B cell (primary cell): ENCODE results near the gene PTGES2. TPM values are rescaled to one million over a fixed set of nuclear protein-coding genes. Genes with fewer than 3 reads are reported as not detected.
A peak's percentile ranks its signal among the peaks of the same experiment; 100 is the strongest.

ENCODE experiments used
- ATAC-seq: fragments of 200-7000 bp; cut with Tn5 transposase; one replicate; pipeline ENCODE4 v1.10.0; 2021; ENCODE audit warnings: low read depth, mild to moderate bottlenecking, moderate number of reproducible peaks, moderate library complexity
- CTCF ChIA-PET: fragments of 350-600 bp; sonication (Branson Sonifier 250); formaldehyde crosslinking; loops from one replicate; lab custom pipeline; 2021; ENCODE audit warnings: antibody characterized with exemption, inconsistent platforms; lab: Charles Lee
- POLR2A ChIA-PET: fragments of 350-600 bp; sonication (Branson Sonifier 250); formaldehyde crosslinking; loops from one replicate; lab custom pipeline; 2021; ENCODE audit warnings: antibody characterized with exemption; lab: Charles Lee
- DNase-seq: peaks from one replicate; pipeline ENCODE4 v3.0.0; 2013
- H2AFZ ChIP-seq: 2 replicates; pipeline ENCODE4 v1.6.1; 2012; ENCODE audit warnings: mild to moderate bottlenecking, low read depth, low read length; ENCODE audit not compliant: insufficient read depth, poor library complexity, severe bottlenecking
- H3K27ac ChIP-seq, 2 donors: 1 replicate in 1 of 2; 2 replicates in 1 of 2; pipeline ENCODE4 v1.5.1; 2012 to 2013; ENCODE audit warnings: low read length in 2 of 2, mild to moderate bottlenecking in 2 of 2, moderate library complexity in 1 of 2
- H3K27me3 ChIP-seq, 4 experiments: fragments of 200-600 bp in 1 of 4; sonication (generic) in 1 of 4; replicated peaks in 1 of 4; 1 replicate in 2 of 4; 2 replicates in 2 of 4; pipeline versions ENCODE4 v1.6.1 to v1.7.0; 2013 to 2016; ENCODE audit warnings: low read length in 3 of 4, mild to moderate bottlenecking in 2 of 4, mixed read lengths in 1 of 4, moderate library complexity in 1 of 4; ENCODE audit not compliant: insufficient read depth in 4 of 4, control insufficient read depth in 3 of 4; ENCODE audit errors: control extremely low read depth in 1 of 4
- H3K36me3 ChIP-seq, 2 experiments: replicated peaks in 1 of 2; 1 replicate in 1 of 2; 2 replicates in 1 of 2; pipeline versions ENCODE4 v1.6.1 to v1.7.1; 2013; ENCODE audit warnings: low read length in 1 of 2; ENCODE audit not compliant: insufficient read depth in 2 of 2, control insufficient read depth in 1 of 2; ENCODE audit errors: control extremely low read depth in 1 of 2, extremely low read depth in 1 of 2
- H3K4me1 ChIP-seq, 2 donors: fragments of 200-600 bp in 1 of 2; sonication (generic) in 1 of 2; 1 replicate in 1 of 2; 2 replicates in 1 of 2; pipeline versions ENCODE4 v1.5.1 to v1.6.1; 2013 to 2017; ENCODE audit warnings: low read length in 2 of 2; ENCODE audit not compliant: control insufficient read depth in 2 of 2, insufficient read depth in 2 of 2
- H3K4me2 ChIP-seq: replicated peaks from 2 replicates; pipeline ENCODE3; 2012; ENCODE audit warnings: mild to moderate bottlenecking, low read depth, low read length; ENCODE audit not compliant: poor library complexity, severe bottlenecking
- H3K4me3 ChIP-seq, 5 experiments: fragments of 200-600 bp in 1 of 5; sonication (generic) in 1 of 5; 1 replicate in 3 of 5; 2 replicates in 2 of 5; pipeline versions ENCODE4 v1.5.1 to v1.7.0; 2011 to 2016; ENCODE audit warnings: low read length in 4 of 5, mild to moderate bottlenecking in 4 of 5, low read depth in 2 of 5, control low read depth in 1 of 5, moderate library complexity in 1 of 5; ENCODE audit not compliant: insufficient read depth in 1 of 5; ENCODE audit errors: control extremely low read depth in 1 of 5, extremely low read depth in 1 of 5
- H3K79me2 ChIP-seq: fragments of 200-600 bp; sonication (generic); one replicate; pipeline ENCODE4 v1.6.0; 2016; ENCODE audit warnings: low read length; ENCODE audit not compliant: control insufficient read depth, insufficient read depth
- H3K9ac ChIP-seq: fragments of 200-600 bp; sonication (generic); 2 replicates; pipeline ENCODE4 v1.6.1; 2017; ENCODE audit warnings: mild to moderate bottlenecking, low read length, moderate library complexity
- H3K9me3 ChIP-seq, 3 donors: one replicate each; pipeline versions ENCODE4 v1.6.1 to v1.7.1; 2013; ENCODE audit warnings: low read length in 2 of 3; ENCODE audit not compliant: control insufficient read depth in 2 of 3, insufficient read depth in 1 of 3; ENCODE audit errors: control extremely low read depth in 1 of 3
- H4K20me1 ChIP-seq: 2 replicates; pipeline ENCODE4 v1.6.0; 2012; ENCODE audit warnings: mild to moderate bottlenecking, low read length; ENCODE audit not compliant: insufficient read depth, control insufficient read depth, poor library complexity, severe bottlenecking
- H3K27ac Mint-ChIP-seq: one replicate; pipeline ENCODE4 v1.8.0; 2021; ENCODE audit warnings: mixed read lengths
- H3K27me3 Mint-ChIP-seq: one replicate; pipeline ENCODE4 v1.8.0; 2021; ENCODE audit warnings: mixed read lengths
- H3K4me1 Mint-ChIP-seq: one replicate; pipeline ENCODE4 v1.8.0; 2021; ENCODE audit warnings: mixed read lengths
- H3K4me3 Mint-ChIP-seq: one replicate; pipeline ENCODE4 v1.8.0; 2021; ENCODE audit warnings: mixed read lengths
- H3K9me3 Mint-ChIP-seq: one replicate; pipeline ENCODE4 v1.8.0; 2022; ENCODE audit warnings: mixed read lengths; ENCODE audit not compliant: insufficient read depth
- EZH2 ChIP-seq: IDR thresholded peaks from 2 replicates; pipeline ENCODE4 v1.6.1; 2012; ENCODE audit warnings: borderline replicate concordance, low read depth, mild to moderate bottlenecking, moderate library complexity, low read length; ENCODE audit not compliant: insufficient read depth, poor library complexity, severe bottlenecking
- WGBS: methylation state at CpG from one replicate; pipeline ENCODE4 v1.1.5; 2013; ENCODE audit warnings: missing lambda C conversion rate; ENCODE audit not compliant: insufficient coverage; 5-methylcytosine and 5-hydroxymethylcytosine counted together
- intact Hi-C: fragments of 100-400 bp; cut with micrococcal nuclease; formaldehyde crosslinking; loops from one replicate; pipeline ENCODE4 v1.10.0; 2022
- polyA plus RNA-seq: library from polyadenylated mRNA; depleted of rRNA; stranded (reverse); fragments of >200 nt; gene quantifications from 2 replicates; pipeline ENCODE4 v1.2.3, GENCODE V29; 2012
- total RNA-seq, 2 donors: library from RNA; stranded (reverse); fragments of 120-200 nt in 1 of 2; gene quantifications; 1 replicate in 1 of 2; 2 replicates in 1 of 2; pipeline versions ENCODE4 v1.2.3 to v1.2.4, GENCODE V29; 2013 to 2022
- TF ChIP-seq, protein P1 (sequence below): fragments of 200-600 bp; IDR thresholded peaks from one replicate; pipeline ENCODE4 v1.8.0; 2022; ENCODE audit warnings: antibody characterized with exemption, mild to moderate bottlenecking

The PTGES2 gene
- total and polyA plus RNA-seq, 2 donors (not counting 1 experiment from before 2014, with no cell fraction given): 77.8 to 113 TPM

DNA sequence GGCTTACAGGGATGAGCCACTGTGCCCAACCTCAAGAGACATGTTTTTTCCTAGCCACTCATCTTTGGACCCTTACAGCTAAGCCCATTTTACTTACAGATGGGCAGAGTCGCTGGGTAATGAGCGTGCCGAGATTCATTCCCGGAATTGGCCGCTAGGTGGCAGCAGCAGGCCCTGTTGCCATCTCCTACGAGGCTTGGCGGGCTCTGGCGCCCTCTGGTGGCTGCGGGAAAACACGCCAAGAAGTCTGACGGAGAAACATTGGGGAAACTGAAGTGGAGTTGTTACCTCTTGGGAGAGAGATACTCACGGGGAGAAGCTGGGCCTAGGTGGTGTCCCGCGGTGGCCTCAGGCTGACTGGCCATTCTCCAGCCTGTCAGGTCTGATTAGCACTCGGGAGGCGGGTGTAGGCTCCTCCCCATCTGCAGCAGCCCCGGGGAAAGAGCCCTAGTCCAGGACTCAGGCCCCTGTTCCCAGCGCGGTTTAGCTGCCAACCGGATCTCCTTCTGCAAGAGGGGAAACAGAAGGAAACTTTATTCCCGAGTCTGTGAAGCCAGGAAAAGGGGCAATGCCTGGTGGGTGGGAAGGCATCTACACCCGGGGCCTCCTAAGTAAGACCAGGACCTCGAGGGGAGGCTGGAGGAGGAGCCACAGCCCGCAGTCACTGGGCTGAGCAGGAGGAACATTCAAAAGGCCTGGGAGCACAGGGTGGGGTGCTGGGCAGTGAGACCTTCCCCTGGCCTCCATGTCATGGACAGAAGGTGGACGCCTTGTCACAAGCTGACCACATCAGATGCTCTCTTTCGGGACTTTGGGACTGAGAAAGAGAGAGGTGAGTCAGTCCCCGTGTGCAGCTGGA lies 9.7 kb downstream of the PTGES2 start:
- Mint-ChIP-seq H3K4me3 (no peak overlapping the region), H3K27ac (peak overlapping the region; percentile 78), H3K4me1 (peaks cover 38% of the 10 kb centered on the region), H3K27me3 (no peaks in the 10 kb centered on the region), H3K9me3 (no peaks in the 10 kb centered on the region)
- no peak for TF ChIP-seq EZH2
- TF ChIP-seq, protein P1, sequence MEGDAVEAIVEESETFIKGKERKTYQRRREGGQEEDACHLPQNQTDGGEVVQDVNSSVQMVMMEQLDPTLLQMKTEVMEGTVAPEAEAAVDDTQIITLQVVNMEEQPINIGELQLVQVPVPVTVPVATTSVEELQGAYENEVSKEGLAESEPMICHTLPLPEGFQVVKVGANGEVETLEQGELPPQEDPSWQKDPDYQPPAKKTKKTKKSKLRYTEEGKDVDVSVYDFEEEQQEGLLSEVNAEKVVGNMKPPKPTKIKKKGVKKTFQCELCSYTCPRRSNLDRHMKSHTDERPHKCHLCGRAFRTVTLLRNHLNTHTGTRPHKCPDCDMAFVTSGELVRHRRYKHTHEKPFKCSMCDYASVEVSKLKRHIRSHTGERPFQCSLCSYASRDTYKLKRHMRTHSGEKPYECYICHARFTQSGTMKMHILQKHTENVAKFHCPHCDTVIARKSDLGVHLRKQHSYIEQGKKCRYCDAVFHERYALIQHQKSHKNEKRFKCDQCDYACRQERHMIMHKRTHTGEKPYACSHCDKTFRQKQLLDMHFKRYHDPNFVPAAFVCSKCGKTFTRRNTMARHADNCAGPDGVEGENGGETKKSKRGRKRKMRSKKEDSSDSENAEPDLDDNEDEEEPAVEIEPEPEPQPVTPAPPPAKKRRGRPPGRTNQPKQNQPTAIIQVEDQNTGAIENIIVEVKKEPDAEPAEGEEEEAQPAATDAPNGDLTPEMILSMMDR: peak; percentile 100
- no peak overlapping the region for H3K4me3 ChIP-seq
- H3K27me3 ChIP-seq: no peaks in the 10 kb centered on the region
- WGBS: 19% methylated on average over 27 of the region's 27 CpGs
- no peak overlapping the region for H3K9ac ChIP-seq
- ChIA-PET CTCF (interaction anchor here (0.6 to 5.7 kb wide), 29 partner anchors 10 to 183 kb away, joined by 3 to 49 read pairs (median 4); partner anchors contain the start of genes DPM2, EEIG1 and PTGES2), POLR2A (interaction anchor here (0.6 to 1.2 kb wide), 3 partner anchors 109 to 140 kb away, joined by 3 to 8 read pairs (median 6); no protein-coding TSS in a partner anchor)
- intact Hi-C loops: loop anchor here (1.0 to 5.0 kb wide), 7 partner anchors 9 to 175 kb away; partner anchors contain the start of genes NAIF1 and PTGES2
- DNase-seq (peak; percentile 94), ATAC-seq (peak; percentile 52)
- peaks cover 37 to 42% of the 10 kb centered on the region in 2 donors for H3K4me1 ChIP-seq
- peaks cover 8% of the 10 kb centered on the region for H3K79me2 ChIP-seq
- no peak overlapping the region for H3K27ac ChIP-seq
- peaks cover 0 to 24% of the 10 kb centered on the region in 2 experiments for H3K36me3 ChIP-seq
- H3K4me2 ChIP-seq: peak overlapping the region; percentile 43
- H3K9me3 ChIP-seq: peaks cover 0 to 6% (median 0%) of the 10 kb centered on the region in 3 donors
- peaks cover 6% of the 10 kb centered on the region for H4K20me1 ChIP-seq
- no peak overlapping the region for H2AFZ ChIP-seq
